Measurements from ENCODE around the gene TNNI2. TPM values are rescaled to one million over a fixed set of nuclear protein-coding genes. Genes with fewer than 3 reads are reported as not detected.
"Not testable (repeated sequence)": the region's sequence is repeated elsewhere in the genome, so short reads cannot be mapped to it uniquely, and the experiment has no call there.

The TNNI2 gene
- polyA plus RNA-seq, 1 donor from 2014 or later, result not detected

DNA sequence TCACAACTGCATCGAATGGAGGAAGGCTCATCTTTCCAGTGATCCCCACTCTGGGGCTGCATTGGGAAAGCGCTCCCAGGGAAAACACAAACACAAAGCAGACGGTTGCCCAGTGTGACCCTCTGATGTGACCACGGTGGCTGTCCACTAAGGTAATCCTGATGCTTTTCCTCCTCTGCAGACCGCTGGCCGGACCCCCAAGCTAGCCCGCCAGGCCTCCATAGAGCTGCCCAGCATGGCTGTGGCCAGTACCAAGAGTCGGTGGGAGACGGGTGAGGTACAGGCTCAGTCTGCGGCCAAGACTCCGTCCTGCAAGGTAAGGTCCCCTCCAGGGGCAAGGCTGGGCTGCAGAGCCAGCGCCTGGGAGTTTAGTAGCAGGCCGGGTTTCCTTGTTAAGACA, 47.8 kb downstream of the TNNI2 start:
- H4K20me1 ChIP-seq (ENCODE audit: insufficient read depth); H3F3A ChIP-seq (ENCODE audit: insufficient read depth, low read length, poor library complexity, severe bottlenecking); H3K4me3 ChIP-seq (ENCODE audit: low read length); H3K27ac ChIP-seq (ENCODE audit: low read length); H3K79me2 ChIP-seq (replicated peaks; ENCODE audit: insufficient read depth, low read length); H3K9ac ChIP-seq (ENCODE audit: low read length); H2AFZ ChIP-seq (ENCODE audit: low read depth, low read length); H3K9me2 ChIP-seq (ENCODE audit: insufficient read depth, low read length); H3K9me3 ChIP-seq (ENCODE audit: low read length); H3K36me3 ChIP-seq (ENCODE audit: insufficient read depth, low read length); H3K27me3 ChIP-seq (ENCODE audit: insufficient read depth, low read depth, low read length); H3K4me2 ChIP-seq (ENCODE audit: low read length): not testable (repeated sequence)

DNA sequence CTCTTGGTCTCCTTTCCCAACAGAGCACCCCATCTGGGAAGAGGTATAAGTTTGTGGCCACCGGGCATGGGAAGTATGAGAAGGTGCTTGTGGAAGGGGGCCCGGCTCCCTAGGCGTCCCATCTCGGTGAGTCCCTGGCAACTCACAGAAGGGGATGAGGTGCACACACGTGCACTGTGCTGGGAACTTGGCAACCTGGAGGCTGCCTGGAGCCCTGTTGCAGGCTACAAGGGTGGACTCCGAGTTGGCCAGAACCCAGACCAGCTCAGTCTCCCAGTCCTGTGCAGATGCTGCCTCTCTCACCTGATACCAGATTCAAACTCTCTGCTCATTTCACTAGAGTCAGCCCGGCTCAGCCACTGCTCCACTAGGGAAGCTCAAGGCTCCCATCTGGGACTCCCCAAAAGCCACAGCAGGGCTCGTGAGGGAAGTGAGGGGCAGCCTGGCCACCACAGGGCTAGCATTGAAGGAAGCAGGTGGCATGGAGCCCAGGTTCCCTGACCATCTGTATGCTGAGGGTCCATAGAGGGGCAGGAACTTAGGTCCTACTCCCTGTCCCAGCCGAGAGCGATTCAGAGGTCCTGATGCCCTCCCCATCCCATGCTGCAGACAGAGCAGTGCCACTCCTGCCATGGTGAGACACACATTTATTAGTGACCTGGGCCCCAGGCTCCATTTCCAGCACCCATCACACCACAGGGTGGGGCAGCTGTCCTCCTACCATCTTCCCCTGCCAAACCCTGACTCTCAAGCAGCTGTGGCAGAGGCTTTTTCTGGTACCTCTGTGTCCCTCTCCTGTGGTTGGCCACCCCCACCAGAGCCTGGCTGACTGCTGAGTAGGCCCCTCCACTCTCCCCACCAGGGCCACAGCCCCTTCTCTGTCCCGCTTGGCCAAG, 48.9 kb downstream of the TNNI2 start:
- H4K20me1 ChIP-seq (ENCODE audit: insufficient read depth), result no peaks in the 10 kb centered on the region
- TF ChIP-seq TAF1 (IDR thresholded peaks at IDR 0.05; ENCODE audit: low read depth) (no peak), SMC3 (conservative IDR thresholded peaks at IDR 0.05; ENCODE audit: poor library complexity) (no peak), POLR2AphosphoS5 (IDR thresholded peaks at IDR 0.05) (no peak), EZH2 (IDR thresholded peaks at IDR 0.05; ENCODE audit: borderline replicate concordance, insufficient read depth, low read length, poor library complexity, severe bottlenecking) (no peak), MXI1 (conservative IDR thresholded peaks at IDR 0.05; ENCODE audit: poor library complexity, severe bottlenecking) (no peak), RAD21 (conservative IDR thresholded peaks at IDR 0.05) (no peak), EP300 (conservative IDR thresholded peaks at IDR 0.05; ENCODE audit: poor library complexity, severe bottlenecking) (no peak)
- TF ChIP-seq, protein P1, sequence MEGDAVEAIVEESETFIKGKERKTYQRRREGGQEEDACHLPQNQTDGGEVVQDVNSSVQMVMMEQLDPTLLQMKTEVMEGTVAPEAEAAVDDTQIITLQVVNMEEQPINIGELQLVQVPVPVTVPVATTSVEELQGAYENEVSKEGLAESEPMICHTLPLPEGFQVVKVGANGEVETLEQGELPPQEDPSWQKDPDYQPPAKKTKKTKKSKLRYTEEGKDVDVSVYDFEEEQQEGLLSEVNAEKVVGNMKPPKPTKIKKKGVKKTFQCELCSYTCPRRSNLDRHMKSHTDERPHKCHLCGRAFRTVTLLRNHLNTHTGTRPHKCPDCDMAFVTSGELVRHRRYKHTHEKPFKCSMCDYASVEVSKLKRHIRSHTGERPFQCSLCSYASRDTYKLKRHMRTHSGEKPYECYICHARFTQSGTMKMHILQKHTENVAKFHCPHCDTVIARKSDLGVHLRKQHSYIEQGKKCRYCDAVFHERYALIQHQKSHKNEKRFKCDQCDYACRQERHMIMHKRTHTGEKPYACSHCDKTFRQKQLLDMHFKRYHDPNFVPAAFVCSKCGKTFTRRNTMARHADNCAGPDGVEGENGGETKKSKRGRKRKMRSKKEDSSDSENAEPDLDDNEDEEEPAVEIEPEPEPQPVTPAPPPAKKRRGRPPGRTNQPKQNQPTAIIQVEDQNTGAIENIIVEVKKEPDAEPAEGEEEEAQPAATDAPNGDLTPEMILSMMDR (IDR thresholded peaks at IDR 0.05; ENCODE audit: poor library complexity, severe bottlenecking), result no peak
- TF ChIP-seq, protein P2, sequence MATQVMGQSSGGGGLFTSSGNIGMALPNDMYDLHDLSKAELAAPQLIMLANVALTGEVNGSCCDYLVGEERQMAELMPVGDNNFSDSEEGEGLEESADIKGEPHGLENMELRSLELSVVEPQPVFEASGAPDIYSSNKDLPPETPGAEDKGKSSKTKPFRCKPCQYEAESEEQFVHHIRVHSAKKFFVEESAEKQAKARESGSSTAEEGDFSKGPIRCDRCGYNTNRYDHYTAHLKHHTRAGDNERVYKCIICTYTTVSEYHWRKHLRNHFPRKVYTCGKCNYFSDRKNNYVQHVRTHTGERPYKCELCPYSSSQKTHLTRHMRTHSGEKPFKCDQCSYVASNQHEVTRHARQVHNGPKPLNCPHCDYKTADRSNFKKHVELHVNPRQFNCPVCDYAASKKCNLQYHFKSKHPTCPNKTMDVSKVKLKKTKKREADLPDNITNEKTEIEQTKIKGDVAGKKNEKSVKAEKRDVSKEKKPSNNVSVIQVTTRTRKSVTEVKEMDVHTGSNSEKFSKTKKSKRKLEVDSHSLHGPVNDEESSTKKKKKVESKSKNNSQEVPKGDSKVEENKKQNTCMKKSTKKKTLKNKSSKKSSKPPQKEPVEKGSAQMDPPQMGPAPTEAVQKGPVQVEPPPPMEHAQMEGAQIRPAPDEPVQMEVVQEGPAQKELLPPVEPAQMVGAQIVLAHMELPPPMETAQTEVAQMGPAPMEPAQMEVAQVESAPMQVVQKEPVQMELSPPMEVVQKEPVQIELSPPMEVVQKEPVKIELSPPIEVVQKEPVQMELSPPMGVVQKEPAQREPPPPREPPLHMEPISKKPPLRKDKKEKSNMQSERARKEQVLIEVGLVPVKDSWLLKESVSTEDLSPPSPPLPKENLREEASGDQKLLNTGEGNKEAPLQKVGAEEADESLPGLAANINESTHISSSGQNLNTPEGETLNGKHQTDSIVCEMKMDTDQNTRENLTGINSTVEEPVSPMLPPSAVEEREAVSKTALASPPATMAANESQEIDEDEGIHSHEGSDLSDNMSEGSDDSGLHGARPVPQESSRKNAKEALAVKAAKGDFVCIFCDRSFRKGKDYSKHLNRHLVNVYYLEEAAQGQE (IDR thresholded peaks at IDR 0.05; ENCODE audit: borderline replicate concordance), result no peak
- H3K27ac ChIP-seq (ENCODE audit: low read length), result no peak overlapping the region
- no peak overlapping the region for H2AFZ ChIP-seq (ENCODE audit: low read depth, low read length)
- no peaks in the 10 kb centered on the region for H3F3A ChIP-seq (ENCODE audit: insufficient read depth, low read length, poor library complexity, severe bottlenecking)
- no peaks in the 10 kb centered on the region for H3K9me3 ChIP-seq (ENCODE audit: low read length)
- no peaks in the 10 kb centered on the region for H3K36me3 ChIP-seq (ENCODE audit: insufficient read depth, low read length)
- H3K4me3 ChIP-seq (ENCODE audit: low read length), result no peak overlapping the region
- no peaks in the 10 kb centered on the region for H3K9me2 ChIP-seq (ENCODE audit: insufficient read depth, low read length)
- H3K4me2 ChIP-seq (ENCODE audit: low read length), result no peak overlapping the region
- H3K9ac ChIP-seq (ENCODE audit: low read length), result no peak overlapping the region
- H3K79me2 ChIP-seq (replicated peaks; ENCODE audit: insufficient read depth, low read length), result no peaks in the 10 kb centered on the region
- no peaks in the 10 kb centered on the region for H3K27me3 ChIP-seq (ENCODE audit: insufficient read depth, low read depth, low read length)
